Hematopoietic multipotent progenitor cell treated with erythropoietin and hydrocortisone succinate and interleukin-3 and kit ligand, for 15 days (in vitro differentiated cells): ENCODE measurements around the gene SUPT3H.
"Not testable (repeated sequence)": the region's sequence is repeated elsewhere in the genome, so short reads cannot be mapped to it uniquely, and the experiment has no call there.

Experiments used
- DNase-seq: peaks from one replicate; pipeline ENCODE4 v3.0.0-alpha.2; 2015; ENCODE audit warnings: low spot score

SUPT3H gene

DNA sequence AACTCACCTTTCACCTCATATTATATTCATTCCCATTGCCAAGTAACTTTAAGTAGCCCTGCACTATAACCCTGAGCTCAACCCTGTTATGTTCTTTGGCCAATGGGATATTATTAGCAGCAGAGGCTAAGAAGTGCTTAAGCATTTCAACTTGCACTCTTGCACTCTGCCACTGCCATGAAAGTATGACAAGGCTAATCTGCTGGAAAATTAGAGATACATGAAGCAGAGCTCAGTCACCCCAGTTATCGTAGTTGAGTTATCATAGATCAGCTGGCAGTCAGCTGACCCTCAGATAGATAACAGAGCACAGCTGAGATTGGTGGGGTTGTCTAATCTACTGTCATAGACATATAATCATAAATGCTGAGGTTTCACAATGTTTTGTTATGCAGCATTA, 259.0 kb downstream of the SUPT3H start:
- DNase-seq: no peak

DNA sequence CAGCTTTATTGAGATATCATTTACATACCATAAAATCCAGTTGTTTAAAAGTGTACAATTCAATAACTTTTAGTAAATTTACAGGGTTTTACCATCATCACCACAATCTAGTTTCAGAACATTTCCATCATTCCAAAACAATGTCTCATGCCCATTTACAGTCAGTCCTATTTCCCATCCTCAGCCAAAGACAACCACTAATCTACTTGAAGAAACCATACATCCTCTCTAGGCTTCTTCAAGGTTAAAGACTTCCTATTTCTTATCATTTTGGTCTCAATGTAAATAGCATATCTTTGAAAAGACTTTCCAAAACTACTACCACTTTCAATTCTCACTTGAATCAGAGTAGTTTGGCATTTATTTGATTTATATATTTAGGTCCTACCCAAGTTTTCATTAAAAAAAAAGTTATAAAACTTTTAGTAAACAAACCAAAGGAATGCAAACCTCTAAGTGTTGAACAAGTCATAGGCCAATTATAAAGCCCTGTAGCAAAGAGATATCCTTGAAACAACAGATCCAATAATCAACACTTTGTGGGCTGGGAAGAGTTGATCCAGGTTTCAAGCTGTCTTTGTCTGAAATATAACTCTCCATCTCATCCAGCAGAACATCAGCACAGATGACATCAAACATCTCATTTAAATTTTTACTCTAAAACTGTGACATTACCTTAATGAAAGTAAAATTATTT, 260.9 kb downstream of the SUPT3H start:
- no peak for DNase-seq

DNA sequence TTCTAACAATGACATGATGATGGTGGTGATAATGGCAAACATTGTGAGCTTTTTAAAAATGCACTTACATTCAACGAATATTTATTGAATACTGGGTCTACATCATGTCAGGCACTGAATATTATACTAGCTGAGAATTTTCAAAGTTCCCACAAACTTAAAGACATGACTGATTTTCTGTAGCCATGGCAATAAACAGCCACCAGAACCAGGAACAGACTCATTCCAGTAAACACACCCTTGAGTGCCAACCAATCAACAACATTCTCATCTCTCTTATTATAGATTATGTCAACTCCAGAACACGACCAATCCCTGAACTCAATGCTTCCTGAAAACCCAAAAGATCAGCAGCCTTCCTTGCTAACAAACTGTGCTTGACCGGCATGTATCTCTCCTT, 262.0 kb downstream of the SUPT3H start:
- DNase-seq: no peak

DNA sequence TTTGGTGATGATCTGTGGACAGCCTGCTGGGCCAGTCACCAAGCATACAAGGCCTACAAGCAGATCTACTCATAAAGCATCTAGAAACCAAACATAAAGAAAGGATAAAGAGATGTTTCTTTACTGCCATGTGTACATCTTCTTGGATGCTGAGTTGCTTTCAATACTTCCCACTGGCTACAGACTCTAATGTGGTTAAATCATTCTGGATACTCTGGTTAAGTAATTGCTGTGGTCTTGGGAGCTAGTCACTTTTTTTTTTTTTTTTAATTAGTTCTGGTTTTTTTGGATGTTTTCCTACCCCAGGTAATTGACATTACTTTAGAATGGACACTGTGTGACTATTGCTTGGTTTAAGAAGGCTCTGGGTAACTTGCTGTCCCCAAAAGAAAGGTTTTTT, 265.0 kb downstream of the SUPT3H start:
- DNase-seq: no peak

DNA sequence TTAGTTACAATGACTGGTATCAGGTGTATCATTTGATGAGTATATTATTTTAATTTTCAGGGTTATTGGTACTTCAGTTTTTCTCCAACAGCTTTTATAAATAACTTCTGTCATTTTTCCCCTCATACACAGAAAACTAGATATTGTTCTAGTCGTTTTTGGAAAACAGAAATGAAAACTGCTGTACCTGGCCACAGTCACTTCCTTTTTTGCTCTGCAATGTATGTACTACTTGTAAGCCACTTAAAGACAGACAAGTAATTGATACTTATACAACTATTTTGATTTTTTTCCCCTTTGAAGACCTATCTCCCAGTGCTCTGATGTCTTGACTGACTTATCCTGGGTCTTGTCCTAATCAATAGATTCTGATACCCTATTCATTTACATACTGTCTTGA, 268.2 kb downstream of the SUPT3H start:
- no peak for DNase-seq

DNA sequence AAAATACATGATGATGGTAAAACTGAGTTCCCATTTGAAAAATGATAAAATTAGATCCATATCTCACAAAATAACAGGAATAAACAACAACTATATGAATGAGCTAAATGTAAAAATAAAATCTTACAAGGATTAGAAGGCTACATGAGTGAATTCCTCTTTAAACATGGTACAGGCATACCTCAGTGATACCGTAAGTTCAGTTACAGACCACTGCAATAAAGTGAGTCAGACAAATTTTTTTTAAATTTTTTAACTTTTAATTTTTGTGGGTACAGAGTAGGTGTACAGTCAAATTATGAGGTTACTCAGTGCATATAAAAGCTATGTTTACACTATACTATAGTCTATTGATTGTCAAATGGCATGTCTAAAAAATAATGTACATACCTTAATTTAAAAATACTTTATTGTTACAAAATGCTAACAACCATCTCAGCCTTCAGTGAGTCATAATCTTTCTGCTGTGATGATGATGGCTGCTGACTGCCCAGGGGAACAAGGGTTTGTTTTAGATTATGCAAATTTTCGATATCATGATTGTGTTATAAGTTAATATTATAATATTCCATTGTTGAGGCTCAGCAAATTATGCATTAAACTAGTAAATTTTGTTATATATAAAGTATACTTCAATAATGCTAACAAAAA, 272.4 kb downstream of the SUPT3H start:
- DNase-seq: no peak

DNA sequence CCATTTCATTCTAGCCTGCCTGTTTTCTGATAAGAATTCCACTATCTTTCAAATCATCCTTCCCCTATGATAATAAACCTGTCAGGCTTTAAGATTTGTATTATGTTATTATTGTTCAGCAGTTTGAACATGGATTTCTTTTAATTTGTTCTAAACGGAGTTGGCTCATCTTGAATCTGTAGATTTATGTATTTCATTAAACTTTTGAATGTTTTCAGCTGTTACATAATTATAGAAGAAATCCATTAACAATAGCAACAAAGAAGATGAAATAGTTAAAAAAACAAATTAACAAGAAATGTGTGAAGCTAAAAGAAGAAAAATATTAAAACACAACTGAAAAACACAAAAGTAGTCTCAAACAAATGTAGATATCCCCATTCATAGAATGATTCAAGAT, 273.3 kb downstream of the SUPT3H start:
- no peak for DNase-seq

DNA sequence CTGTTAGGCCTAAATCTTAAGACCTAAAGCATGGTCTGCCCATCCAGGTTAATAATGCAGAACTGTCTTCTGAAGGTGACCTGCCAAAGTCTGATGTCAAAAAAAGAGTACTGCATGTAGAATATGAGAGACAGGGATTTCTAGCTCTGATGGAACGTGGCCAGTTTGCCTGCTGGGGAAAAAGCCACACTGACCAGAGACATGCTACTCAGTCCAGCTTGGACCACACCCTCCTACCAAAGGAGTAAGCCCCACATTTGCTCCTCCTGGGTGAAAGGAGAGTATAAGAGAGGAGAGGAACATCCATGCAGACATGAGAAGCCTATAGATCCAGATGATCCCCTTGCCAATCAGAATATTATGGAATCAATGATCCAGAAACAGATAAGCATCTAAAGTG, 279.5 kb downstream of the SUPT3H start:
- DNase-seq: no peak

DNA sequence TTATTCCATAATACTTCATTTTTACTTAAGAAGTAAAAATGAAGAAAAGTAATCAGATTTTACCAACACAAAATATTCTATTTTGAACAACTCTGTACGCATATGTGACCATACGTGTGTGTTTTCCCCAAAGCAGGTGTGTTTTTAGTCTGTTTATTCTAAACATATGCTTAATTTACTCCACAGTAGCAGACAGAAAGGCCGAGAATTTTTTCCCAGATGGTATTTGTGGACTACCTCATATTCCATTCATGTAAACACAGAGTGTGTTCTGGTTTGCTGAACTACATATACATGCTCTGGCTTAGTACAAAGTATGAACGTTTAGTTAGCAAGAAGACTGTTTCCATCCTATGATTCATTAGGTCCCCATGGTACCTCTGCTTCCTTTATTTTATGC, 282.9 kb downstream of the SUPT3H start:
- no peak for DNase-seq

DNA sequence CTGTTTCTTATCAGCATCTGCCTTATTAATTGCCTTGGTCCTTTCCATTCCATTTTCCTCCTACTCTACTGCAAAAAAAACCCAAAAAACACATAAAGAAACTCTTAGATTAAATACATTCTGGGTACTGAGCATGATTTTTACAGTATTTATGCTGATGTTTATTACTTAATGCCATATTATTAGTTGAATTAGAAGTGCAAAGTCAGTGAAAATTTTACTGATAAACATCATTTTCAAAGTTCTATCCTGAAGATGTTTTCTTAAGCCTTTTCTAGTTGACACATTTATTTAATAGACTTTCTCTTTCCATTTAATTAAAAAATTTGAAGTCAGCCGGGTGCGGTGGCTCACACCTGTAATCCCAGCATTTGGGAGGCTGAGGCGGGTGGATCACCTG, 285.6 kb downstream of the SUPT3H start:
- DNase-seq: no peak

DNA sequence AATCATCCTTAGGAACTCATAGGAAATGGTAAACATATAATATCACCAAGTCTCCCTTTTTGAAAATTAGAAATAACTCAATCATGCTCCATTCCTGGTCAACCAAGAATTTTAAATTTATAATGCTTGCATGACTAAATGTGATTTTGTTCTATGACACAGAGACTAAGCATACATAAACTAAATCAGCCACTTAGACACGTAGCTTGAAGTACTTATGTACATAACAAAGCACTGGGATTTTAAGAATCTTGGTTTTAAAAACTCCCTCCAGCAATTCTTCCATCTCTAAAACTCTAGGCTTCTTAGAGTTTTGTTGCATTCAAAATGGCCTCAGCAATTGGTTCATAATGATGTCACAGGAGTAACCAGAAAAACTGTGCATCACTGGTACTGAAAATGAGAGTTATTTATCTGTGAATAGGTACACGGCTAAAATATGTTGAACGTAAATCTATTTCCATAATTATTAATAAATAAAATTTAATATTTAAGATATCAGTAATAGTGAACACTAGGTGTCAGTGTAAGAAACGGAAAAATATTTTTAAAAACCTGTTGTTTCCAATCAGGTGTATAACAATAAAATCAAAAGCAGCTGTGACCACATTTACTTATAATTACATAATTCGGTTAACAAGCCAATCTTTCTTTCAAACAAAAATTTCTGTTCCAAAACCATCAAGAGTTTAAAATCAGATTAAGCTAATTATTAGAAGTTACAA, 291.2 kb downstream of the SUPT3H start:
- no peak for DNase-seq

DNA sequence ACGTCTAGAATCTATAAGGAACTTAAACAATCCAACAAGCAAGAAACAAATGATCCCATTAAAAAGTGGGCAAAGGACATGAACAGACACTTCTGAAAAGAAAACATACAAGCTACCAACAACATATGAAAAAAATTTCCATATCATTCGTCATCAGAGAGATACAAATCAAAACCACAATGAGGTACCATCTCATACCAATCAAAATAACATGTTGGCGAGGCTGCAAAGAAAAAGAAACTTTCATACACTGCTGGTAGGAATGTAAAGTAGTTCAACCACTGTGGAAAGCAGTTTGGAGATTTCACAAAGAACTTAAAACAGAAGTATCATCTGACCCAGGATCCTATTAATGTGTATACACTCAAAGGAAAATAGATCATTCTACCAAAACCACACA, 293.5 kb downstream of the SUPT3H start:
- DNase-seq: no peak

DNA sequence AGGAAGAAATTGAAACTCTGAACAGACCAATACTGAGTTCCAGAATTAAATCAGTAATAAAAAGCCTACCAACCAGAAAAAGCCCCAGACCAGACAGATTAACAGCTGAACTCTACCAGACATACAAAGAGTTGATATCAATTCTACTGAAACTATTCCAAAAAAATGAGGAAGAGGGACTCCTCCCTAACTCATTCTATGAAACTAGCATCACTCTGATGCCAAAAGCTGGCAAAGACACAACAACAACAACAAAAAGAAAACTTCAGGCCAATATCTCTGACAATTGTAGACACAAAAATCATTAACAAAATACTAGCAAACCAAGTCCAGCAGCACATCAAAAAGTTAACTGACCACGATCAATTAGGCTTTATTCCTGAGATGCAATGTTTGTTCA, 295.6 kb downstream of the SUPT3H start:
- no peak for DNase-seq

DNA sequence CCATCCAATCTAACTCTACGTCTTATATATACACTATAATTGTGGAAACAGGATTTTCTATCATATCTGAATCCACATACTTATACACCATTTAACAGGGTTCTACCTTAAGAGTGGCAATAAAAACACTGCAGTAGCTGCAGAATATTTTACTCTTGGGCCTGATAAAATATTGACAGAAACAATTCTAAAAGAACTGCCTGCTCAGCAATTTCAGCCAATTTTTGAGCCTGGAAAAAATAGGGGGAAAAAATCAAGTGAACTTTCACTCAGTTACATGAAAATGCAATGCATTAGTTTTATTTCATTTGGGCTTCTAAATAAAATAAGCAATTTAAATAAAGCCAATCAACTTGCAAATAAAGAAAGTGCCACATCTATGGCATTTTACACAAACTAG, 296.1 kb downstream of the SUPT3H start:
- no peak for DNase-seq

DNA sequence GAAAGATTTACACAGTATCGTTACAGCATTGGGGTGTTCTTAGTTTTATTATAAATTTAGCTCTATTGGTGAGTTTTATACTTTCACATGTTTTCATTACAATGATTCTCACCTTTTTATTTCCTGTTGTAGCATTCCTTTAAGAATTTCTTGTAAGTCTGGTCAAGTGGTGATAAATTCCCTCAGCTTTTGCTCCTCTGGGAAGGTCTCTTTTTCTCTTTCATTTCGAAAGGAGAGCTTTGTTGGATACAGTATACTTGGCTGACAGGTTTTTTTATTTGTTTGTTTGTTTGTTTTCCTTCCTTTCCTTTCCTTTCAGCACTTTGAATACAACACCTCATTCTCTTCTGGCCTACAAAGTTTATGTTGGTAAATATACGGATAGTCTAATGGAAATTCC, 299.3 kb downstream of the SUPT3H start:
- no peak for DNase-seq

DNA sequence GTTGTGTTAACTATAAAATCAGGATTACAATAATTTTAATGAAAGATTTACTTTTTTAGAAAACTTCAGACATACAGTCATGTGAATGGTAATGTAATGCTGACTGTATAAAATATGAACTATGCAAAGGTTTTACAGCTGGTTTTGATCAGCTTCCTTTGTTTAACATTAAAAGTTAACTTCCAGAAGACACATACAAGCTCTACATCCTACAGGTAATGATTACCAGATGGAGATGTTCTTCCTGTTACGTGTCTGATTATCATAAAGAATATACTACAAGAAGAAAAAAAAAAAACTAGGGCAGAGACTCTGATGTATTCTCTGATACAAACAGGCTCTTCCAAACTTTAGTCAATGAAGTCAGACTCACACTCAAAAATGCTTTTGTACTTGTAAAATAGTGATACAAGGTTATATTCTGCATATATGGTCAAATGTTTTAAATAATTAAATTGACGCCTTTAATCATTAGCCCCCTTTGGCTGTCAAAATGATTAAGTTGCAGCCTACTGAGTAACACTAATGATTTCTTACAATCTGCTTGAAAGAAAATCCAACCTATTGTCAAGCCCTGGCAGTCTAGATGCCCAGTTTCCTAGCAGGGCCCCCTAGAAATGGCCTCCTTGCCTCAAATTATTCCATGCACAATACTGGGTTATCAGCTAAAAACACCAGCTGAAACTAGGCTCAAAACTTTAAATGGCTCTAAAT, 301.4 kb downstream of the SUPT3H start:
- DNase-seq: no peak

DNA sequence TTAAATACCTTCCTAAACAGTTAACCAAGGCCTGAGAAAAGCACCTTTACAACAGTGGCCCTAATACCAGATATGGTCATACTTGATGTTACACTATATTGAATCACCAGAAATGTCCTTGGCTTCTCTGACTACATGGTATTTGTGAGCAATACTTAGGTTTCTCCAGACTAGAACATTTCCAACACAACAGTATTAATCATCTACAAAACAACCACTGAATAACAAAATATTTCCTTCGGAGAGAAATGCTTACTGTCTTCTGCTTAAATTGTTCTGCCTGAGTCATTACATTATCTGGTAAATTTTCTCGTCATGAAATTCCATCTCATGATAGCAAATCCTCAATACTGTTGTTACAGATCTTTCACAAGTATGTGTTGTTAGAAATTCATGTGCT, 302.5 kb downstream of the SUPT3H start:
- no peak for DNase-seq

DNA sequence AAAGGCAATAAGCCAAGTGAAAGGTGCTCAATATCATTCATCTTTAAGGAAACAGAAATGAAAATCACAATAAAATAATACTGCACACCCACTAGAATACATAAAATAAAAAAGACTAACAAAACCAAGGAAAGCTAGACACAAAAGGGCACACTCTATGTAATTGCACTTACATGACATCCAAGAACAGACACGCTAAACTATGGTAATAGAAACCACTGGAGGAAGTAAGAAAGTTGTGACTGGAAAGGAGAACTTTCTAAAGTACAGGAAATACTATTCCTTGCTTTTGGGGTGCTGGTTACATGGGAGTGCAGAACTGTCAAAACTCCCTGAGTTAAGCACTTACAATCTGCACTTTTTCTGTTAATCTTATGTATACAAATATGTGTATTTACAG, 303.3 kb downstream of the SUPT3H start:
- no peak for DNase-seq

DNA sequence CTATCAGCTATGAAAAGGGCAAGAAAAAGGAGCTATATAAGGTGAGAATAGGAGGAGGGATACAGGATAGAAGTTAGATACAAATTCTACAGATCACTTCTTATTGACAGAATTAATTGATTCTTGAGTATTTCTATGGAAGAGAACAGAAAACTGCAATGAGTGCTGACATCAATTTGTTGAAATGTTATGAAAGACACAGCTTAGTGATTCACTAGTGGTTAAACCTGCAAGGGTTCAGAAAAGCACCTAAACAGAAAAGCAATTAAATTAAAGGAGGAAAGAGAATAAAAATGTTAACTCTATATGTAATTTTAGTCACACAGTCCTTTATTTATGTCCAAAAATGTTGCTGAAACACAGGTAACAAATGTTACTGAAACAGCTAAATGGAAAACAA, 304.0 kb downstream of the SUPT3H start:
- DNase-seq: no peak

DNA sequence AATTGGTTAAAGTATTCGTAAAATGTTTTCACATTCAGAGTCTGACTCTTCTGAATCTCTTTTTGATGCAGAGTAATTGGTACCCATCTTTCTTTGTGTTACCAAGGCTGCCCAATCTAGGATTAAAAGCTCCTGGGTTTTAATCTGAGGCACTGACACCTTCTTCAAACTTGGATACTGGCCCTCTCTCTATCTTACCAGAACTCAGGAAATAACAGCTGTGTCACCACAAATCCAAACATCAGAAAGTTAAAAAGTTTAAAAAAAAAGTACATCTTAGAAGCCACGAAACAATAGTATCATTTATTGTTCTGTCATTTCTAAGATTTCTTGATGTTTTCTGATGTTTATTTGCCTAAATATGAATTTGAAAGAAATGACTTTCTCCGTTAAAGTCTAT, 305.1 kb downstream of the SUPT3H start:
- DNase-seq: no peak

DNA sequence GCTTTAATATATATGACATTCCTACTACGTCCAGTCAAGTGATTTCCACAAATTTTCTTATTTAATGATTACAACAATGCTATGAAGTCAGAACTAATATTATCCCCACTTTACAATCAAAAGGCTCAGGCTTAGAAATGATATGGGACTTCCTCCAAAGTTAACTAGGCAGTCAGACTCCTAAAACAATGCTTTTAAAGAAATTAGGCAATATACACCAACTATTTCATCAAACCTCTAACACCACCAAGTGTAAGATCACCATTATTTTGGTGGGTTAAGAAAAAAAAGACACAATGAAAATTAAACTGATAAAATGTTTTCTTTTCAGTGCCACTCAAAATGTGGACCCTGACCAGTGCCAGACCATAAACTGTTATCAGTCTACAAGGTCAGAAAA, 305.7 kb downstream of the SUPT3H start:
- DNase-seq: no peak

DNA sequence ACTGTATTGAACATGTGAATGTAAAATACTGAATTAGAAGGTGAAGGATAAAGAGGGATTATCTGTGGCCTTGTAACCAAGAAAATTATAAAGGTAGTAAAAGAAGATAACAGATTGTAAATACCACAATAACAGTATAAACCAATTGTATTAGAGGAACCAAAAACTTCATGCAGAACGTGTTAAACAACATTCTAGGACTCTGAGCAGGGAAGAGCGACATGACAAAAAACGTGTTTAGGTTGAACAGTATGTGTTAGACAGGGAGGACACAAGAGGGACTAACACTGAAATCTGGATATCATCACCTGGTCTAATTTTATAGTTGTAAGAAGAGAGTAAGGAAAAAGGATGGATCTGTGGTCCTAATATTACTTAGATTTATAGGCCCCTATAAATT, 308.6 kb downstream of the SUPT3H start:
- no peak for DNase-seq

DNA sequence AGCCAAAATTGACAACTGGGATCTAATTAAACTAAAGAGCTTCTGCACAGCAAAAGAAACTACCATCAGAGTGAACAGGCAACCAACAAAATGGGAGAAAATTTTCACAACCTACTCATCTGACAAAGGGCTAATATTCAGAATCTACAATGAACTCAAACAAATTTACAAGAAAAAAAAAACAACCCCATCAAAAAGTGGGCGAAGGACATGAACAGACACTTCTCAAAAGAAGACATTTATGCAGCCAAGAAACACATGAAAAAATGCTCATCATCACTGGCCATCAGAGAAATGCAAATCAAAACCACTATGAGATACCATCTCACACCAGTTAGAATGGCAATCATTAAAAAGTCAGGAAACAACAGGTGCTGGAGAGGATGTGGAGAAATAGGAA, 310.3 kb downstream of the SUPT3H start:
- DNase-seq: not testable (repeated sequence)
